DMS53 (cell line): ENCODE results near the gene CNEP1R1.

Experiments
- DNase-seq: peaks from one replicate; lab custom pipeline; 2025; lab: John Stamatoyannopoulos, UW

Gene CNEP1R1

GRCh38 chr16:50017553-50017952, 7.5 kb upstream of the CNEP1R1 start:
- DNase-seq = no peak

GRCh38 chr16:50021544-50021943, 3.5 kb upstream of the CNEP1R1 start:
- peak; percentile 25 for DNase-seq

- DNase-seq = no peak
These were observed 1.4 kb upstream of the CNEP1R1 start for GRCh38 chr16:50023641-50024040.

- DNase-seq = no peak
These were observed 818 bp upstream of the CNEP1R1 start for GRCh38 chr16:50024207-50024606.

- peak; percentile 51 for DNase-seq
These were observed 509 bp downstream of the CNEP1R1 start for GRCh38 chr16:50025537-50025931.

GRCh38 chr16:50027829-50028228, 2.8 kb downstream of the CNEP1R1 start:
- no peak for DNase-seq

GRCh38 chr16:50035468-50035992, 10.5 kb downstream of the CNEP1R1 start:
- peak; percentile 88 for DNase-seq

- peak; percentile 52 for DNase-seq
These were observed 11.4 kb downstream of the CNEP1R1 start for GRCh38 chr16:50036426-50036825.

- no peak for DNase-seq
These were observed 12.7 kb downstream of the CNEP1R1 start for GRCh38 chr16:50037662-50038220.

GRCh38 chr16:50038286-50038685, 13.3 kb downstream of the CNEP1R1 start:
- no peak for DNase-seq

- DNase-seq = no peak
These were observed 13.9 kb downstream of the CNEP1R1 start for GRCh38 chr16:50038756-50039529.

GRCh38 chr16:50040018-50040417, 15.0 kb downstream of the CNEP1R1 start:
- DNase-seq = no peak

GRCh38 chr16:50040710-50041109, 15.7 kb downstream of the CNEP1R1 start:
- no peak for DNase-seq

- no peak for DNase-seq
These were observed 18.3 kb downstream of the CNEP1R1 start for GRCh38 chr16:50043358-50043757.

- no peak for DNase-seq
These were observed 20.4 kb downstream of the CNEP1R1 start for GRCh38 chr16:50045412-50045811.

GRCh38 chr16:50046853-50047252, 21.8 kb downstream of the CNEP1R1 start:
- no peak for DNase-seq

GRCh38 chr16:50047864-50048263, 22.8 kb downstream of the CNEP1R1 start:
- DNase-seq = no peak

- DNase-seq = no peak
These were observed 25.8 kb downstream of the CNEP1R1 start for GRCh38 chr16:50050802-50051201.

GRCh38 chr16:50056226-50056625, 31.2 kb downstream of the CNEP1R1 start:
- DNase-seq = peak; percentile 15

- no peak for DNase-seq
These were observed 33.2 kb downstream of the CNEP1R1 start for GRCh38 chr16:50058091-50058771.

GRCh38 chr16:50059111-50059510, 34.1 kb downstream of the CNEP1R1 start:
- DNase-seq = peak; percentile 47

GRCh38 chr16:50059669-50060068, 34.6 kb downstream of the CNEP1R1 start:
- DNase-seq = no peak

- DNase-seq = no peak
These were observed 36.3 kb downstream of the CNEP1R1 start for GRCh38 chr16:50061326-50061725.
